ENCODE data around the gene WFIKKN2. TPM values are rescaled to one million over a fixed set of nuclear protein-coding genes. Genes with fewer than 3 reads are reported as not detected.

WFIKKN2 gene
- total and polyA plus RNA-seq, 2 of the 8 experiments (the other 6 are each of a cell fraction or from before 2014, with no cell fraction given) = 0.07 to 0.30 TPM

DNA sequence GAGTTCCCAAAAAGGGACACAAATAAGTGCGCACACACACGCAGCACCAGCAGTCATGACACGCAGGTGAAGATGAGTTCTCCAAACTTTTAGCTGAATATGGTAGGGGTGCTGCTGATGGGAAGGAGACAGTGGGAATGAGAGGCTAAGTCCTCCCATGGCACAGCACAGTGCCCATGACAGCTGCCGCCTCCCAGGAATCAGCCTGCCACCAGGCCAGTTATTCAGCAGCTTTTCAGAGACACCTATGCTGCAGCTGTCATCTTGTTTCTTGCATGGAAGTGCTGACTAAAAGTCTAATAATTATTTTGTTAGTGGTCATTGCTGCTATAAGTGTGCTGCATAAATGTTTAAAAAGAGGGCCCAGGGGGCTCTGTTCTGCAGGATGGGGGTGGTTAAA lies 12.2 kb downstream of the WFIKKN2 start (continued):
- no peak for TF ChIP-seq CHD7 (IDR thresholded peaks at IDR 0.05; ENCODE audit: insufficient replicate concordance, low read length)
- no peak for TF ChIP-seq TAF1 (IDR thresholded peaks at IDR 0.05; ENCODE audit: low read depth, low read length)
- no peak for TF ChIP-seq KDM5A (IDR thresholded peaks at IDR 0.05; ENCODE audit: low read length)
- no peak for TF ChIP-seq CEBPB (IDR thresholded peaks at IDR 0.05; ENCODE audit: low read depth, low read length)

Data from H1 (cell line).